ENCODE measurements around the gene SF3A2.

The SF3A2 gene

GRCh38 chr19:2213799-2214198, 22.8 kb upstream of the SF3A2 start:
- H4K20me1 ChIP-seq (ENCODE audit: insufficient read depth, low read length): no peaks in the 10 kb centered on the region
- no peaks in the 10 kb centered on the region for H3K9me3 ChIP-seq (ENCODE audit: low read length)
- no peaks in the 10 kb centered on the region for H3K79me2 ChIP-seq (ENCODE audit: insufficient read depth, low read length)
- peaks cover 44% of the 10 kb centered on the region for H3K36me3 ChIP-seq (ENCODE audit: insufficient read depth, low read length)
- no peak overlapping the region for H3K4me3 ChIP-seq (ENCODE audit: low read depth, low read length, poor library complexity, severe bottlenecking)
- no peak overlapping the region for H2AFZ ChIP-seq (ENCODE audit: low read length)
- H3F3A ChIP-seq (ENCODE audit: insufficient read depth, low read length): no peaks in the 10 kb centered on the region
- TF ChIP-seq EZH2 (IDR thresholded peaks at IDR 0.05; ENCODE audit: borderline replicate concordance, low read length) (no peak), CTCF (IDR thresholded peaks at IDR 0.05; ENCODE audit: low read length) (no peak)
- no peaks in the 10 kb centered on the region for H3K27me3 ChIP-seq (ENCODE audit: insufficient read depth, low read length)
- H3K4me1 ChIP-seq (ENCODE audit: insufficient read depth, low read length, severe bottlenecking): peaks cover 13% of the 10 kb centered on the region
- H3K27ac ChIP-seq (ENCODE audit: low read depth, low read length, poor library complexity, severe bottlenecking): no peak overlapping the region
- H3K9ac ChIP-seq (ENCODE audit: low read length): no peak overlapping the region
- no peak overlapping the region for H3K4me2 ChIP-seq (ENCODE audit: low read length)
- H3K9me2 ChIP-seq (ENCODE audit: low read depth, low read length): no peaks in the 10 kb centered on the region

- H3F3A ChIP-seq (ENCODE audit: insufficient read depth, low read length): no peaks in the 10 kb centered on the region
- no peak overlapping the region for H3K27ac ChIP-seq (ENCODE audit: low read depth, low read length, poor library complexity, severe bottlenecking)
- peaks cover 46% of the 10 kb centered on the region for H3K36me3 ChIP-seq (ENCODE audit: insufficient read depth, low read length)
- H3K27me3 ChIP-seq (ENCODE audit: insufficient read depth, low read length): no peaks in the 10 kb centered on the region
- H3K9ac ChIP-seq (ENCODE audit: low read length): no peak overlapping the region
- no peaks in the 10 kb centered on the region for H3K9me3 ChIP-seq (ENCODE audit: low read length)
- H4K20me1 ChIP-seq (ENCODE audit: insufficient read depth, low read length): no peaks in the 10 kb centered on the region
- no peak overlapping the region for H3K4me3 ChIP-seq (ENCODE audit: low read depth, low read length, poor library complexity, severe bottlenecking)
- H3K4me2 ChIP-seq (ENCODE audit: low read length): no peak overlapping the region
- no peak overlapping the region for H2AFZ ChIP-seq (ENCODE audit: low read length)
- H3K4me1 ChIP-seq (ENCODE audit: insufficient read depth, low read length, severe bottlenecking): peaks cover 13% of the 10 kb centered on the region
- H3K79me2 ChIP-seq (ENCODE audit: insufficient read depth, low read length): no peaks in the 10 kb centered on the region
- no peaks in the 10 kb centered on the region for H3K9me2 ChIP-seq (ENCODE audit: low read depth, low read length)
- TF ChIP-seq CTCF (IDR thresholded peaks at IDR 0.05; ENCODE audit: low read length) (no peak), EZH2 (IDR thresholded peaks at IDR 0.05; ENCODE audit: borderline replicate concordance, low read length) (no peak)
These were observed 22.4 kb upstream of the SF3A2 start for GRCh38 chr19:2214251-2214650.

GRCh38 chr19:2215281-2215751, 21.3 kb upstream of the SF3A2 start:
- Histone ChIP-seq H3K79me2 (ENCODE audit: insufficient read depth, low read length) (no peaks in the 10 kb centered on the region), H3K36me3 (ENCODE audit: insufficient read depth, low read length) (peaks cover 50% of the 10 kb centered on the region), H3K9me2 (ENCODE audit: low read depth, low read length) (no peaks in the 10 kb centered on the region), H3K4me1 (ENCODE audit: insufficient read depth, low read length, severe bottlenecking) (peaks cover 23% of the 10 kb centered on the region), H2AFZ (ENCODE audit: low read length) (no peak overlapping the region), H3K27ac (ENCODE audit: low read depth, low read length, poor library complexity, severe bottlenecking) (peak overlapping the region; percentile 18), H3K9me3 (ENCODE audit: low read length) (no peaks in the 10 kb centered on the region), H3F3A (ENCODE audit: insufficient read depth, low read length) (no peaks in the 10 kb centered on the region), H3K9ac (ENCODE audit: low read length) (no peak overlapping the region), H3K4me2 (ENCODE audit: low read length) (no peak overlapping the region; the same call in 1 of the 2 replicates), H3K27me3 (ENCODE audit: insufficient read depth, low read length) (no peaks in the 10 kb centered on the region), H3K4me3 (ENCODE audit: low read depth, low read length, poor library complexity, severe bottlenecking) (no peak overlapping the region), H4K20me1 (ENCODE audit: insufficient read depth, low read length) (no peaks in the 10 kb centered on the region)
- no peak for TF ChIP-seq CTCF (IDR thresholded peaks at IDR 0.05; ENCODE audit: low read length)
- TF ChIP-seq EZH2 (IDR thresholded peaks at IDR 0.05; ENCODE audit: borderline replicate concordance, low read length): no peak
